Activated CD8-positive, alpha-beta memory T cell treated with anti-CD3 and anti-CD28 coated beads for 1 hour (primary cell): ENCODE data around the gene ONECUT2.

Experiments
- DNase-seq, 2 donors: peaks; one replicate each; pipeline ENCODE4 v3.0.0-alpha.2; 2020; ENCODE audit warnings: low read depth in 1 of 2; ENCODE audit errors: extremely low read depth in 1 of 2

The ONECUT2 gene

DNA sequence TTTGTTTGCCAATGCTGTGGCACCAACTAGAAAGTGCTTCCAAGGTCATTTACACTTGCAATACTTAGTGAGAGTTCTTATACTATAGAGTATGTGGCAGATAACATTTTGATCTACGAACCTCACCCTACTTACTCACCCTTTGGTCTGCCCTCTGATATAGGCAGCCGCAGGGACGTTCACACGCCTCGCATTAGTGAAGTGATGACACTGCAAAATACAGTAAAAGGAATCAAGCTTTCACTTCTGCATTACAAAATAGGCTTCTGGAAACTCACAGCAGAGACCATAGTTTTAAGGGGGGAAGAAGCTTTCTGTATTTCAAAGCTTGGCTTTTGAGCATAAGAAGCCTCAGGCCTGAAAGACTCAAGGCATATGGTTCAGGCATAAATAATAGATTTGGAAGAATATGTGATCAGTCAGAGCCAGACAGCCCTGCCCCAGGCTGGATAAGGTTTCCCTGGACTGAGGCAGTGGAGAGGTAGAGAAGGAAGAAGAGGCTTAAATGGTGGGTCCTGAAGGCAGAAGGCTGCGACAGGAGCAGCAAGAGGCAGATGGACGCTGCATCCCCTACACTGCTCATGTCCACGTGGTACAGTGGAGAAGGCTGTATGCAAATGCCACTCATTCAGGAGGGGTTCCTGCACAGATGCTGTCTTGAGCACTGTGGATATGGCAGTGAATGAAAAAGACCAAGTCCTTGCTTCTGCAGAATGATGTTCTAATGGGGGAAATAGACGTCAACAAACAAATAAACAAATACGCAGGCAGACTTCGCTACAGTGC, 88.2 kb downstream of the ONECUT2 start:
- DNase-seq = no peak

- DNase-seq = no peak
Observed at GRCh38 chr18:57527556-57528229, 92.5 kb downstream of the ONECUT2 start.

GRCh38 chr18:57529151-57529550, 94.0 kb downstream of the ONECUT2 start:
- no peak for DNase-seq

DNA sequence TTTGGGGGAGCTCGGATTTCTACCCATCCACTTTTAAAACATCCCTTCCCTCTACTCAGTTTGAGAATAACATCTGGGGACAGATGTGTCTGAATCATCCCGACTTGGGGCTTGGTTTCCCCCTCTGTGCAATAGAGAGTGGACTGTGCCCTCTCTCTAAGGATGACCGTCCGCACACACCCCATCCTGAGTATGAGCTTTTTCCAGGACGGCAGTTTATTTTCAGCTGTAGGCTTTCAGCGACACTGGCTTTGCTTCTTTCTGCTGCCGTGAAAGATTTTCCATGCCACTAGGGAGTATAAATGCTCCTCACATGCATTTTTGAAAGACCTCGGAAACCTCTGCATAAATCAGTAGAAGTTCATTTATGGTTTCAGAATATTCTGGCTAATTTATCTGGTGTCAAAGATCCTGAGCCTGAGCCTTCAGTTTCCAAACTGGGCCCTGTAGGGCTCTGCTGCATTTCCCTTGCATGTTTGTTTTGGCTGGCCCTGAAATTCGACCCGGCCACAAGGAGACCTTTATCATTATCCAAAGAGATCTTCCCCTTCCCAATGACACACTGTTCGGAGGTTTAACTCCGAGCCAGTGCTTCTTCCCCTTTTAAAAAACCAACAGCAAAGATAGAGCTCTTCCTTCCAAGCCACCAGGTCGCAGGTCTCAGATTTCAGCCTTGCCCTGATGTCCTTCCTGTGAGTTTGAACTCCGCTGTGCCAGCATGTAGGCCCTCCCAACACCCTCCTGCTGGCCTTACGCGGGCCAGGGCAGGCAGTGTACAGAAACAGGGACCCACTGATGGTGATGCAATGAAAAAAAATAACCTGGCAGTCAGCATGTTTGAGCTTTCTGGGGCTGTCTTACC, 98.1 kb downstream of the ONECUT2 start:
- DNase-seq = no peak

DNA sequence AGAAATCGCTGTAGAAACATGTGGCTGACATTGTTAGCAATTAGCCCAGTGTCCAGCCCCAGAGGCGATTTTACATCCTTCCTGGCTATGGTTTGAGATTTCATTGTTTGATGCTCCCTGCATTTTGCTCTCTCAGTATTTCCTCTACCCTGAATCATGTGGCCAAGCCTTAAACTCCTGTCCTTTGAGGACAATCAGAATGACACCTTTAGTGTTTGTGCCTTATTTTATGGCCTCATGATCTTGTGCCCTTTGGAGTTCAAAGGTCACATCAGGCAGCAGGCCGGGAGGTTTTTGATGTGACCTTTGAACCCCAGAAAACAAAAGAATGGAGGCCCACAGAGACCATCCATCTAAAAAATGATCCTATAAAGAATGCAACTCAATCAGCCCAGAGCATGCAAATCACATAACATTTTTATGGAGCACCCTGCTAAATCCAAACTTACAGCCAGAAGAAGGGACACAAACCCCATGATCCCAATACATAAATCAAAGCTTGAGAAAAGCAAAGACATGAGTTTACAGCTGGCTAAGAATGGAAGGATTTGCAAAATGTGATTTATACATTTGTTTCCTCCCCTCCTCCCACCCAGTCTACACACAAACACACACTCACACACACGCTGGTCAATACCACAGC, 98.8 kb downstream of the ONECUT2 start:
- no peak for DNase-seq

GRCh38 chr18:57534511-57534909, 99.3 kb downstream of the ONECUT2 start:
- no peak for DNase-seq

GRCh38 chr18:57538614-57539013, 103.4 kb downstream of the ONECUT2 start:
- no peak for DNase-seq

- DNase-seq = no peak
Observed at GRCh38 chr18:57539702-57540101, 104.5 kb downstream of the ONECUT2 start.
